Parathyroid adenoma (tissue), 2 donors: ENCODE results near the gene MAPK1IP1L.

Source experiments
- H2AFZ ChIP-seq: fragments of 300-600 bp; sonication (generic); one replicate; pipeline ENCODE4 v1.7.0; 2017; ENCODE audit warnings: antibody characterized with exemption, mild to moderate bottlenecking
- H3K27ac ChIP-seq: fragments of 300-600 bp; sonication (generic); one replicate; pipeline ENCODE4 v1.7.0; 2017
- H3K27me3 ChIP-seq: fragments of 300-600 bp; sonication (generic); one replicate; pipeline ENCODE4 v1.7.0; 2017; ENCODE audit warnings: low read length; ENCODE audit not compliant: control insufficient read depth, insufficient read depth
- H3K36me3 ChIP-seq: fragments of 300-600 bp; sonication (generic); one replicate; pipeline ENCODE4 v1.7.0; 2017; ENCODE audit warnings: low read length; ENCODE audit not compliant: control insufficient read depth, insufficient read depth
- H3K4me1 ChIP-seq: fragments of 300-600 bp; sonication (generic); one replicate; pipeline ENCODE4 v1.7.0; 2017; ENCODE audit warnings: control low read depth
- H3K4me2 ChIP-seq: fragments of 300-600 bp; sonication (generic); one replicate; pipeline ENCODE4 v1.7.0; 2017; ENCODE audit warnings: low read length
- H3K4me3 ChIP-seq: fragments of 300-600 bp; sonication (generic); one replicate; pipeline ENCODE4 v1.7.0; 2017; ENCODE audit warnings: low read depth, low read length
- H3K79me2 ChIP-seq: fragments of 300-600 bp; sonication (generic); one replicate; pipeline ENCODE4 v1.7.0; 2017; ENCODE audit warnings: control low read depth
- H3K9ac ChIP-seq: fragments of 300-600 bp; sonication (generic); one replicate; pipeline ENCODE4 v1.7.0; 2017; ENCODE audit warnings: mild to moderate bottlenecking
- H3K9me3 ChIP-seq: fragments of 300-600 bp; sonication (generic); one replicate; pipeline ENCODE4 v1.7.0; 2017; ENCODE audit warnings: low read length; ENCODE audit not compliant: control insufficient read depth
- CTCF ChIP-seq: fragments of 300-600 bp; sonication (generic); IDR thresholded peaks from one replicate; pipeline ENCODE4 v1.7.0; 2017; ENCODE audit warnings: antibody characterized with exemption, mild to moderate bottlenecking
- donor health status: primary hyperparathyroidism.

Gene MAPK1IP1L

GRCh38 chr14:55070981-55071411 is 19.5 kb downstream of the MAPK1IP1L start:
- H3K4me3 ChIP-seq, result no peak overlapping the region
- no peaks in the 10 kb centered on the region for H3K9me3 ChIP-seq
- H3K27ac ChIP-seq, result no peak overlapping the region
- H2AFZ ChIP-seq, result no peak overlapping the region
- no peaks in the 10 kb centered on the region for H3K79me2 ChIP-seq
- no peak overlapping the region for H3K4me2 ChIP-seq
- no peak overlapping the region for H3K9ac ChIP-seq
- no peak for TF ChIP-seq CTCF
- no peaks in the 10 kb centered on the region for H3K36me3 ChIP-seq
- peaks cover 21% of the 10 kb centered on the region for H3K4me1 ChIP-seq
- no peaks in the 10 kb centered on the region for H3K27me3 ChIP-seq

GRCh38 chr14:55071870-55072640 is 20.6 kb downstream of the MAPK1IP1L start:
- no peaks in the 10 kb centered on the region for H3K79me2 ChIP-seq
- H3K9ac ChIP-seq, result no peak overlapping the region
- peak overlapping the region; percentile 71 for H2AFZ ChIP-seq
- no peak for TF ChIP-seq CTCF
- peak overlapping the region; percentile 7 for H3K4me3 ChIP-seq
- no peaks in the 10 kb centered on the region for H3K36me3 ChIP-seq
- no peaks in the 10 kb centered on the region for H3K27me3 ChIP-seq
- no peaks in the 10 kb centered on the region for H3K9me3 ChIP-seq
- peaks cover 18% of the 10 kb centered on the region for H3K4me1 ChIP-seq
- no peak overlapping the region for H3K27ac ChIP-seq
- H3K4me2 ChIP-seq, result peak overlapping the region; percentile 5

- peaks cover 11% of the 10 kb centered on the region for H3K4me1 ChIP-seq
- H3K9ac ChIP-seq, result no peak overlapping the region
- H3K4me3 ChIP-seq, result no peak overlapping the region
- H3K27ac ChIP-seq, result no peak overlapping the region
- H3K4me2 ChIP-seq, result no peak overlapping the region
- H3K36me3 ChIP-seq, result no peaks in the 10 kb centered on the region
- no peak for TF ChIP-seq CTCF
- H3K9me3 ChIP-seq, result no peaks in the 10 kb centered on the region
- peak overlapping the region; percentile 15 for H2AFZ ChIP-seq
- no peaks in the 10 kb centered on the region for H3K79me2 ChIP-seq
- H3K27me3 ChIP-seq, result no peaks in the 10 kb centered on the region
Observed at GRCh38 chr14:55073856-55074255, 22.4 kb downstream of the MAPK1IP1L start.

GRCh38 chr14:55074662-55075061 is 23.2 kb downstream of the MAPK1IP1L start:
- TF ChIP-seq CTCF, result no peak
- no peaks in the 10 kb centered on the region for H3K36me3 ChIP-seq
- no peak overlapping the region for H3K4me2 ChIP-seq
- no peak overlapping the region for H3K9ac ChIP-seq
- H3K27ac ChIP-seq, result no peak overlapping the region
- no peaks in the 10 kb centered on the region for H3K27me3 ChIP-seq
- H2AFZ ChIP-seq, result peak overlapping the region; percentile 39
- H3K9me3 ChIP-seq, result no peaks in the 10 kb centered on the region
- peaks cover 11% of the 10 kb centered on the region for H3K4me1 ChIP-seq
- no peaks in the 10 kb centered on the region for H3K79me2 ChIP-seq
- no peak overlapping the region for H3K4me3 ChIP-seq

GRCh38 chr14:55075628-55076175 is 24.3 kb downstream of the MAPK1IP1L start:
- Histone ChIP-seq H3K9ac (no peak overlapping the region), H3K27ac (no peak overlapping the region), H3K4me1 (peaks cover 7% of the 10 kb centered on the region), H3K79me2 (no peaks in the 10 kb centered on the region), H3K4me3 (no peak overlapping the region), H3K36me3 (no peaks in the 10 kb centered on the region), H2AFZ (no peak overlapping the region), H3K9me3 (no peaks in the 10 kb centered on the region), H3K27me3 (no peaks in the 10 kb centered on the region), H3K4me2 (no peak overlapping the region)
- no peak for TF ChIP-seq CTCF
